A549 treated with RU486 at 1 μM for 4 hours (cell line): ENCODE data around the gene SPATA31A5. TPM values are rescaled to one million over a fixed set of nuclear protein-coding genes. Genes with fewer than 3 reads are reported as not detected.

Source experiments
- total RNA-seq: library from RNA; stranded (reverse); fragments of 200-300 nt; extraction: Qiagen RNA extraction; gene quantifications from 5 replicates; pipeline ENCODE4 v1.2.3, GENCODE V29; 2022; ENCODE audit warnings: low read depth

SPATA31A5 gene
- not detected in 5 replicates for total RNA-seq

DNA sequence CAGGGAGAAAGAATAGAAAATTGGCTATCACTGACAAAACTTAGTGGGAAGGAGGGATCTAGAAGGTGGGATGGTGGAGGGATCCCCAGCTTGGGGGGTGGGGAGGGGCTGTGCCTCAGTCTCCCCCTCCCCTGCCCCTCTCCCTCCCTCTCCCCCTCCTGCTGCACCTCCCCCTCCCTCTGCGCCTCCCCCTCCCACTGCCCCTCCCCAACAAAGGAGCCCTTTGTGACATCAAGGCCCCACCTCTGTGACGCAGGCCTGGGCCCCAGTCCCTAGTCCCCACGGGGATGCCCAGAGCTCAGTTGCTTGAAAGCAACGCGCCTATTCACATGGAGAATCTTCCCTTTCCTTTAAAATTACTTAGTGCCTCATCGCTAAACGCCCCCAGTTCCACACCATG lies at the start of gene SPATA31A5:
SPATA31A5 (plus strand) TSS at position 301 of the 400 bp plus-strand sequence; CDS start at position 330, 29 bp downstream.

